Uterus (tissue), 2 donors: ENCODE data around the gene HOXD12.

ENCODE experiments used
- CTCF ChIP-seq, 4 experiments: fragments of 200-600 bp in 2 of 4; fragments of 450-650 bp in 2 of 4; sonication (generic) in 2 of 4; IDR thresholded peaks; one replicate each; pipeline ENCODE4 v1.5.1; 2016 to 2019; ENCODE audit warnings: antibody characterized with exemption in 4 of 4, mild to moderate bottlenecking in 2 of 4, moderate library complexity in 1 of 4
- POLR2A ChIP-seq, 2 donors: fragments of 450-650 bp; IDR thresholded peaks; one replicate each; pipeline ENCODE4 v1.6.1; 2016; ENCODE audit warnings: antibody characterized with exemption in 2 of 2, mild to moderate bottlenecking in 1 of 2, moderate library complexity in 1 of 2

DNA sequence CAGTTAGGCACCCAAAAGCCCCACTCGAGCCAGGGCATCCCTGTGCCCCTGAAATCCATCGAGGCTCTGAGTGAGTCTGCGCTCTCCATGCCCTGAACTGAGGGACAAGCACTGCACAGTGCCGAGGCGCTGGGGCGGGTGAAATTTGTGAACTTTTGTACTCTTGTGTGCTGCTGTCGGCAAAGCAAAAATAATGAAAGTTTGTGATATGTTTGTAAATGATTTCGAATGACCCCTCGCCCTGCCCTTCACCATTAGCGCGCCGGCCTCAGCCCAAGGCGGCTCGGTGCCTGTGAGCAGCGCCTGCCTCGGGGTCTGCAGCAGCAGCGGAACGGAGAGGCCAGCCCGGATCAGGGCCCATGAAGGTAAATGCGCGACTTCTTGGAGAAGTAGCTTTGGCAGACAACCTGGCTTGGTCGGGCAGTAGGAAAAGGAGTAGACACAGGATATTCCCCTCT lies 49.9 kb downstream of the HOXD12 start:
- TF ChIP-seq CTCF (IDR thresholded peaks at IDR 0.05): no peak
- TF ChIP-seq POLR2A (IDR thresholded peaks at IDR 0.05): no peak
